ENCODE measurements around the gene TLX1.

- TF ChIP-seq EZH2phosphoT487 (IDR thresholded peaks at IDR 0.05; ENCODE audit: borderline replicate concordance, low read length): no peak
- no peak for TF ChIP-seq CTCF (conservative IDR thresholded peaks at IDR 0.05; ENCODE audit: low read depth, low read length)
These were observed 29.7 kb upstream of the TLX1 start for GRCh38 chr10:101101372-101101881.
